ENCODE data around the gene DDX41.
A peak's percentile ranks its signal among the peaks of the same experiment; 100 is the strongest.

DDX41 gene

GRCh38 chr5:177512736-177513380 lies 3.9 kb downstream of the DDX41 start:
- DNase-seq: no peak

GRCh38 chr5:177511796-177512675 lies 4.7 kb downstream of the DDX41 start:
- DNase-seq: no peak

GRCh38 chr5:177511181-177511580 lies 5.6 kb downstream of the DDX41 start:
- DNase-seq: no peak

- DNase-seq: peak in 1 of 2 donors; percentile 78
These were observed 6.2 kb downstream of the DDX41 start for GRCh38 chr5:177510567-177511053.

- peak in 1 of 2 donors; percentile 50 for DNase-seq
These were observed 6.7 kb downstream of the DDX41 start for GRCh38 chr5:177509991-177510566.

- peak in 1 of 2 donors; percentile 45 for DNase-seq
These were observed 7.3 kb downstream of the DDX41 start, which contains the start of gene DOK3 for GRCh38 chr5:177509381-177509951. Gene DOK3 (minus strand): TSS chr5:177509826. CDS start chr5:177509540, 286 bp downstream.

- DNase-seq: peak in 1 of 2 donors; percentile 34
These were observed 7.9 kb downstream of the DDX41 start for GRCh38 chr5:177508837-177509236.

GRCh38 chr5:177508221-177508611 lies 8.5 kb downstream of the DDX41 start:
- DNase-seq: no peak

GRCh38 chr5:177507596-177508220 lies 9.1 kb downstream of the DDX41 start:
- DNase-seq: peak in 1 of 2 donors; percentile 30

GRCh38 chr5:177507165-177507564 lies 9.6 kb downstream of the DDX41 start:
- no peak for DNase-seq

- DNase-seq: no peak
These were observed 11.7 kb downstream of the DDX41 start for GRCh38 chr5:177505075-177505474.

- DNase-seq: no peak
These were observed 12.4 kb downstream of the DDX41 start for GRCh38 chr5:177504086-177505056.

- no peak for DNase-seq
These were observed 13.2 kb downstream of the DDX41 start for GRCh38 chr5:177503351-177504085.

- DNase-seq: no peak
These were observed 13.9 kb downstream of the DDX41 start for GRCh38 chr5:177502886-177503285.

- no peak for DNase-seq
These were observed 14.7 kb downstream of the DDX41 start for GRCh38 chr5:177501874-177502678.

GRCh38 chr5:177500685-177501522 lies 15.9 kb downstream of the DDX41 start:
- DNase-seq: peak; percentile 81 to 83

- no peak for DNase-seq
These were observed 16.9 kb downstream of the DDX41 start for GRCh38 chr5:177499842-177500241.

GRCh38 chr5:177498013-177498787 lies 18.6 kb downstream of the DDX41 start:
- DNase-seq: no peak

All from CD4-positive, alpha-beta T cell treated with Interleukin-1 beta for 1 hour (primary cell).